ENCODE measurements around the gene CD8B2.

DNA sequence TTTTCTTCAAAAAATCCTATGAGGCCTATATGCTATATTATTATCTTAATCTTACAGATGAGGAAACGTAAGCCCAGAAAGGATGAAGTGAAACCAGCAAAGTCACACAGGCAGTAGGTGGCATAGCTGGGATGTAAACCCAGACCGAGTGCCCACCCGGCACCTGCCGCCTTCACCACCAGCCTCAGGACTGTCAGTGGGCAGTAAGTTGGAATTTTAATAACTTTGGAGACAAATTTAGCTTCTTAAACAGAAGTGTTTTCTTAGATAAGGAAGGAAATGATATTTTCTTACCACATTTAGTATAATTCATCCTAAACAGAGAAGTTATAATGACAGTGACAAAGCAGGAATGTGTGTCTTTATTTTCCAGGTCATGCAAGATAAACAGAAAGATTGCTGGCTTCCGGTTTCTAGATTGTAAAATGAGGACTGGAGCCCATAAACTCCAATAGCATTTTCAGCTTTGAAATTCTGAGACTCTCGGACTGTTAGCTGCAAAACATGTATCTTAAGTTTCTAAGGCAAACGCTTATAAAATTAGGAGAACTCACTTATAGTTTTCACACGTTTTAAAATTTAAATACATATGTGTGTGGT lies 59.3 kb downstream of the CD8B2 start:
- TF ChIP-seq EZH2phosphoT487 (IDR thresholded peaks at IDR 0.05; ENCODE audit: borderline replicate concordance, low read depth), result no peak
- no peak for TF ChIP-seq FOXM1 (IDR thresholded peaks at IDR 0.05; ENCODE audit: low read depth)
- TF ChIP-seq, protein P1, sequence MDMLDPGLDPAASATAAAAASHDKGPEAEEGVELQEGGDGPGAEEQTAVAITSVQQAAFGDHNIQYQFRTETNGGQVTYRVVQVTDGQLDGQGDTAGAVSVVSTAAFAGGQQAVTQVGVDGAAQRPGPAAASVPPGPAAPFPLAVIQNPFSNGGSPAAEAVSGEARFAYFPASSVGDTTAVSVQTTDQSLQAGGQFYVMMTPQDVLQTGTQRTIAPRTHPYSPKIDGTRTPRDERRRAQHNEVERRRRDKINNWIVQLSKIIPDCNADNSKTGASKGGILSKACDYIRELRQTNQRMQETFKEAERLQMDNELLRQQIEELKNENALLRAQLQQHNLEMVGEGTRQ (IDR thresholded peaks at IDR 0.05; ENCODE audit: borderline replicate concordance, low read depth, low read length), result no peak
- TF ChIP-seq, protein P2, sequence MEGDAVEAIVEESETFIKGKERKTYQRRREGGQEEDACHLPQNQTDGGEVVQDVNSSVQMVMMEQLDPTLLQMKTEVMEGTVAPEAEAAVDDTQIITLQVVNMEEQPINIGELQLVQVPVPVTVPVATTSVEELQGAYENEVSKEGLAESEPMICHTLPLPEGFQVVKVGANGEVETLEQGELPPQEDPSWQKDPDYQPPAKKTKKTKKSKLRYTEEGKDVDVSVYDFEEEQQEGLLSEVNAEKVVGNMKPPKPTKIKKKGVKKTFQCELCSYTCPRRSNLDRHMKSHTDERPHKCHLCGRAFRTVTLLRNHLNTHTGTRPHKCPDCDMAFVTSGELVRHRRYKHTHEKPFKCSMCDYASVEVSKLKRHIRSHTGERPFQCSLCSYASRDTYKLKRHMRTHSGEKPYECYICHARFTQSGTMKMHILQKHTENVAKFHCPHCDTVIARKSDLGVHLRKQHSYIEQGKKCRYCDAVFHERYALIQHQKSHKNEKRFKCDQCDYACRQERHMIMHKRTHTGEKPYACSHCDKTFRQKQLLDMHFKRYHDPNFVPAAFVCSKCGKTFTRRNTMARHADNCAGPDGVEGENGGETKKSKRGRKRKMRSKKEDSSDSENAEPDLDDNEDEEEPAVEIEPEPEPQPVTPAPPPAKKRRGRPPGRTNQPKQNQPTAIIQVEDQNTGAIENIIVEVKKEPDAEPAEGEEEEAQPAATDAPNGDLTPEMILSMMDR (IDR thresholded peaks at IDR 0.05), result no peak
- no peak for TF ChIP-seq JUND (IDR thresholded peaks at IDR 0.05)
- TF ChIP-seq, protein P3, sequence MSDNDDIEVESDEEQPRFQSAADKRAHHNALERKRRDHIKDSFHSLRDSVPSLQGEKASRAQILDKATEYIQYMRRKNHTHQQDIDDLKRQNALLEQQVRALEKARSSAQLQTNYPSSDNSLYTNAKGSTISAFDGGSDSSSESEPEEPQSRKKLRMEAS (IDR thresholded peaks at IDR 0.05; ENCODE audit: low read depth), result no peak
- TF ChIP-seq TAF1 (IDR thresholded peaks at IDR 0.05; ENCODE audit: borderline replicate concordance, low read depth, low read length), result no peak
- no peak for TF ChIP-seq SMC3 (IDR thresholded peaks at IDR 0.05; ENCODE audit: low read depth, low read length)
- no peak for TF ChIP-seq NRF1 (IDR thresholded peaks at IDR 0.05; ENCODE audit: low read depth, low read length)

All from SK-N-SH (cell line).